GM04503 (cell line): ENCODE data around the gene DSG3.
"Not testable (repeated sequence)": the region's sequence is repeated elsewhere in the genome, so short reads cannot be mapped to it uniquely, and the experiment has no call there.

Source experiments
- DNase-seq: peaks from one replicate; pipeline ENCODE4 v3.0.0-alpha.2; 2012; ENCODE audit warnings: low read depth

The DSG3 gene

DNA sequence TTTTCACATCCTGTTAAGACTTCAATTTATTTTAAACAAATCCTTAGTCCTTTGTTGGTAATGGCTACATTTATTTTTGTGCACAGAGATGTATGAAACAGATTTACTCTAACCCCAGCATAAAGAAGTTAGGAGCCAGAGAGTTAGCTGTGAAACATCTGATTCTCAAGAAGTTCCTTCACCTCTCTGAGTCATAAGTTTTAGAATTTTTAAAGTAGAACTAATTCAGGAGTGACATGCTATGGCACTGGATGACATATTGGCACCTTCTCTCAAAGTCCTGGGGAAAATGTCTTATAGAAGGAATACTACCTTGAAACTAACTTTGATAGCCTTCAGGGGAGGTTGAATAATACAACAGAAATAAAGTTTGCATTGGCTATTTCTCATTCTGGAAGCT lies 44.0 kb downstream of the DSG3 start:
- DNase-seq, result no peak

DNA sequence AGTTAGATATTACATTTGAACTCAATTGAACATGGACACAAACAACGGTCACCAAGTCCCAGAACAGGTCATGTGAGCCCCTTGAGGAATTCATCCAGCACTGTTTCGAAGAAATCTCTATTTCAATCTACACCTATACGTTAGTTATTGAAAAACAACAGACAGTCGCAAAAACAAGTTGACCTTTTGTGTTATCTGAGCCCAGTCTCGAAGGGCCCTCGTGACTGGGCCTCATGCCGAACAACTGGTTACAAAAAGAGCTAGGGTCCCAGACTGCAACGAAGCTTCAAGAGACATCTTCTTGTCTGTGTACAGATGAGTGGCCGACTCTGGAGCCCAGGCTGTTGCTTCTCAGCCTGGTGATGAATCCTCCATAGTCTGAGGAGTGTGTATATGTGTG lies 45.1 kb downstream of the DSG3 start:
- DNase-seq, result no peak

DNA sequence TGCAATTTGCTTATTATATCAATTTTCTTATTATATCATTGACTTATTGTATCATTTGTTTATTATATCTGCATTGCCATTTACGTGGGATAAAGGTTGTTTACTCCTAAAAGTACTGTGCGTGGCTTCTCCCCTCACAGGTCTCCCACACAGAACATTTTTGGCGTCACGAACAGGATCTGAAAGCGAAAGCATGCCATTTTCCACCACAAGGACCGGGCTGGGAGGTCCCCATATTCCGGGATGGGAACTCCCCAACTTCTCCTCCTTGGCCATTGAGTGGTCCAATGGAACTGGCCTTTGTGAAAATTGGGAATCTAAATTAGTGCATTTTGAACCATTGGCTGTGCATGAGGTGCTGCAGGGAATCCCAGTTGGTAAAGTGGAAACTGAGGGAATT lies 45.6 kb downstream of the DSG3 start:
- no peak for DNase-seq

DNA sequence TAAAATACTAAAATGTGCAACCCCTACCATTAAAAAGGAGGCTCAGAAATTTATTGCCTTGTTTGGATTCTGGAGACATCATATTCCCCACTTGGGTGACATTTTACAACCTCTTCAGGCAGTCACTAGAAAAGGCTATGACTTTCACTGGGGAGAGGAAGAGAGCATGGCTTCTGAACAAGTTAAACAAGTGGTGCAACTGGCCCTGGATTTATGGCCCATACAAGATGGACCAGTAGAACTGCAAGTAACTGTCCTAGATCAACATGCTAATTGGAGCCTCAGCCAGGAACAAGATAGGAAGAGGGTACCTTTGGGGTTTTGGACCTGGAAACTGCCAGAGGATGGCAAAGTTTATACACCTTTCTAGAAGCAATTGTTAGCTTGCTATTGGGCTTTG lies 46.4 kb downstream of the DSG3 start:
- no peak for DNase-seq

DNA sequence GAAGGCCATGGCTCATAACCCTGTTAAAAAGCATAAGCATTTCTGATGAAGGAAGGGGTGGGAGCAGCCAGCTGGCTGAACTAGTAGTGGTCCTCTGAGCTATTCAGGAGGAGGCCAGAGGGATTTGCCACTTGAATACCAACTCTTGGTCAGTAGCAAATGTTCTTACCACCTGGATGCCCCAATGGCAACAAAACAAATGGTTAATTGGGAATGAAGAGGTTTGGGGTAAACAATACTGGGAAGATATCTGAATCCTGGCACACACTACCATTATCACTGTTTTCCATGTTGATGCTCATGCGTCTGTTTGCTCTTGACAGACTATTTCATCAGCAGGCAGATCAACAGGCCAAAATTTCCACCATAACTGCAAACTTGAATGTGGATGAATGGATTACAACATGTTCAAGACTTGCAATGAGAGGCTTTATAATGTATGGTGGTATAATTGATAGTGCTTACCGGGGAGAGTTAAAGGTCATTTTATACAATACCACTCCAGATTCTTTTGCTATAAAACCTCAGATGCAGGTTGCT lies 47.2 kb downstream of the DSG3 start:
- not testable (repeated sequence) for DNase-seq

DNA sequence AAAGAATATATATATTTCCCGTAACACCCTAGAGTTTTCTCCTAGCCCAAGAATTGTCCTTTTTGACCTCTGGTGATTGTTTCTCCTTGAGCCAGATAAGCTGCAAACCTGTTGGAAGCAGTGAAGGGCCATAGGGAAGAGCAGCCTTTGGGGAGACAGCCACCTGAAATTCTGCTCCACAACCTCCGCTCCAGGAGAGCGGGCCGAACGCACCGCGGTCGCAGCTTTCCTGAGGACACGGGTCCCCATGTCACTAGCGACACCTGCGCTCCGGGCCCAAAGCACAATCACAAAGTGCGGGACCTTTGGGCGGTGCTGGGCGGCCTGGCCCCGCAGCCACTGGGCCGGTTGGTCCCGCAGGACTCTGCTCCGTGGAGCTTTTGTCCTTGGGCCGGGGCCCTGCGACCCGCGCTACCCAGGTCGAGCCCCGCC lies 49.9 kb downstream of the DSG3 start:
- DNase-seq, result no peak

DNA sequence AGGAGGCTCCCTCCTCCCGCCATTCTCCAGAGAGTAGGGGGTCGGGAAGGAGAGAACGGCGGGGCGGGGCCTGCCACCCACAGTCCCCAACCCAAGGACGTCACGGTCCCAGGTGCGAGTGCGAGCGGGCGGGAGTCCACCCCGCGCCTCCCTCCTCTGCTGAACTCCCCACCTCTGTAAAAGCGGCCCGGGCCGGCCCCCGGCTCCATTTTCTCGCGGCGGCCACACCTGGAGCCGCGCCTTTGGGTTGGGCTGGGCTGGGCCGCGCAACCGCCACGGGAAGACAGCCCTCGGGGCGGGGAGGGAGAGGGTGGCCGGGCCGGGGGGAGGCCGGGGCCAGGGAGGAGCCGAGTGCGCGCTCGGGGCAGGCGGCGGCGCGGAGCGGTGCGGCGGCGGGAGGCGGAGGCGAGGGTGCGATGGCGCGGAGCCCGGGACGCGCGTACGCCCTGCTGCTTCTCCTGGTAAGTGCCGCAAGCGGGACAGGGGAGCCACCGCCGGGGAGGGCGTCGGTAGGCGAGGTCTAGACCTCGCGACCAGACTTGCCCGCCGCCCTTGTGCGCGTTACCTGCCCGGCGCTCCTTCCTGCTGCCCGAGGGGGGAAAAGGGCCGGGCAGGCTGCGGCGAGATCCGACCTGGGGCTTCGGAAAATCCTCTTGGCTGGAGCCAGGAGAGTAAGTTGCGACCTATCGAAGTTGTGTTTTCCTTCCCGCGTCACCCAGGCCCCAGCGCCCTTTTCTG lies 50.5 kb downstream of the DSG3 start, which contains the start of gene DSG2:
TSS of gene DSG2 (plus strand) at position 342 of the 738 bp plus-strand sequence. CDS start at position 417, 75 bp downstream.
- DNase-seq, result no peak

DNA sequence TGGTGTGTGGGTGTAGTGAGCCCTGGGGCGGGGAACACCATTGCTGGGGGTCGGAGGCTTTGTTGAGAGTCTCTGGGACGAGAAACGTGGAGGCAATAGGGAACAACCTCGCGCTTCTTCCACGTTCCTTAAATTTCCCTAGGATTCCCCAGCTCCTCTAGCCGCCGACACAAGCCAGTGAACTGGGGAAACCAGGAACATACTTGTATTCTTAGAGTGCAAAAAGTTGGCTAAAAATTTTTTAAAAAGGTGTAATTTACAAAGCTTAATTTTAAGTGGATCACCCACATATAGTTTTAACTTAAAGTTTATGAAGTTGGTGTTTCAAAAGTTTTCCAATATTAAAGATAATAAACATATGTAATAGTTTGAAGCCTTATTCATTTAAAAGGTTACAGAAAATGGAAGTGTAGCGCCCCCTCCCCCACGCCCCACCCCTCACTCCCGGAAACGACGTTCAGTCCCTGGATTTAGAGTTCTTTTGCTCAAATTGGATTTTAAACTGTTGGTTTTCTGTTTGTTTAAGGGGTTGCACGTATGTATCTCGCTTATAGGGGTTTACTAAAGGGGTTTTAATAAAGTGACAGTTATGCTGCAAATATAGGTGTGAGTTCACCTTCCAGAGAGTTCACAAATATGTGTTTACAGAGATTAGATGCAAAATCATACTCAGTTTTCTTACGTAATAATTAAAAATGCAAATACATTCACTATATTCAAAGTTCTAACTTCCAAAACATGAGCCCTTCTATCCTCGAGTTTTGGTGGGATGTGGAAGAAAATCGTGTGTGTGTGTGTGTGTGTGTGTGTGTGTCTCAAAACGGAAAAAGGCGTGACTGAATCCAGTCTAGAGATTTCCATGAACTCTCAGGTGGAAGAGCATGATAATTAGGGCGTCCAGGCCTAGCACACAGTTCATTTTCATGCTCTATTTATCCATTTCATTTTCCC lies 51.3 kb downstream of the DSG3 start:
- DNase-seq, result no peak

DNA sequence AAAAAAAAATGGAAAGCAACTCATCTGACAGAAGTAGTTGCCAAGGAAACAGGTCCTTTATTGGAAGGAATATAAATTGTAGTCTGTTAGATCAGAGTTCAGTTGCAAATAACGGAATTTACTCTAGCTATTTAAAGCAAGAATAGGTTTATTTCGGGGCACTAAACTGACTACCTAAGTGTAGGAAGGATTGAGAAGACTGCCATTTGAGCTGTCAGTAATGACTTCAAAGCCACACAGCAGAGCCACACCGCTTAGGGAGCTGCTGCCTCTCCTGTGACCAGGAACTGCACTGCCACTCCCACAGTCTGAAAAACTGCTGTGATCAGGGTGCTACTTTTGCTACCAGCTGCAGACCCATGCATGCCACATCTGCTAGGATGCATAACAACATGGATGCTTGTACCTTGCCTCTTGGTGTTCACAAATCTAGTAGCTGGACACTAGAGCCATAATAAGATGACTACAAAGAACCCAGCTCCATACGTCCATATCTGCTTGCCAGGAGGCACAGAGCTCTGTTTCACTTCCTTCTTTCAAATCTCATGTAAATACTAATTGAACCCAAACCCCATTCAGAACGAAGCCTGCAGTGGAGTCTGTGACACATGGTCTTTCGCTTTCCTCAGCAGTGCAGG lies 52.6 kb downstream of the DSG3 start:
- no peak for DNase-seq

DNA sequence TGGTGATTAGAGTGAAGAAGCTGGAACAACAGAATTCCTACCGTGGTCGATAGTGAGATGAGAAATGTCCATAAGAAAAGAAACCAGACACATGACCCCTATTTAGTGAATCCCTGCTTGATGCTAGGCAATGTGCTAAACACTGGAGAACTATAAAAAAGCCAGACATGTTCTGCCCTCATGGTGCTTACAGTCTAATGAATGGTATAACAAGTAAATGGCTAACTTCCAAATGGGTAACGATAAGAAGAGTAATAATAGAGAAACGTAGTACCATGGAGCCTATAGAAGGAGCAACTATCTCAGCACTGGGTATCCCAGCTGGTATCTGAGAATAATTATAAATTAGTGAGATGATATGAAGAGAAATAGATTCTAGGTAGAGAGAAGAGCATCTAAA lies 55.5 kb downstream of the DSG3 start:
- DNase-seq, result no peak

DNA sequence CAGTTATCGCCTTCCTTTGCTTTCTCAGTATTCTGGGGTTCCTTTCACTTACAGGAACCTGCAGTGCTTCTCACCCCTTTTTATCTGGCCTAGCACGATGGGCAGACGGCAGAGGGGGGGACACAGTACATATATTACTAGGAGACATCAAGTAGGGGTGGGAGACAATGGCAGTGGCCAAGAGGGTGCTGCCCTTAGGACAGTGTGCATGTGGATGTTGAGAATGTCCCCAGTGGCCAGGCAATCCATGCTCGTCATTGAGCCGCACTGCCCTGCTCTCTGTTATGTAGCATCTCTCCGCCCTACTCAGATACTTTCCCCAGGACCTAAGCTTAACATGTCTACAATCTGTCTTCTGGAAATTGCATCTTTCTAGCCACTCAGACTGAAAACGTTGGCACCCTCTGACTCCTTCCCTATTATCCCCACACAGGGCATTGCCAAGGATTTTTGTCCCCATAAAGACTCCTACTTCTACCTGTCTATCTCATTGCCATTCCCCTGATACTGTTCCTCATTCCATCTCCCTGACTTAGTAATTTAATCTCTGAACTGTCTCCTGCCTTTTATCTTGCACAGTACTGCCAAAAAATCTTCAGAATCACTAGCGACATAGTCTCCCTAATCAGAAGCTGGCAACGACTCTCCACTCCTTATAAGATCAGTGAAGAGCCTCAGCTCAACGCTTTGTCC lies 57.1 kb downstream of the DSG3 start:
- no peak for DNase-seq

DNA sequence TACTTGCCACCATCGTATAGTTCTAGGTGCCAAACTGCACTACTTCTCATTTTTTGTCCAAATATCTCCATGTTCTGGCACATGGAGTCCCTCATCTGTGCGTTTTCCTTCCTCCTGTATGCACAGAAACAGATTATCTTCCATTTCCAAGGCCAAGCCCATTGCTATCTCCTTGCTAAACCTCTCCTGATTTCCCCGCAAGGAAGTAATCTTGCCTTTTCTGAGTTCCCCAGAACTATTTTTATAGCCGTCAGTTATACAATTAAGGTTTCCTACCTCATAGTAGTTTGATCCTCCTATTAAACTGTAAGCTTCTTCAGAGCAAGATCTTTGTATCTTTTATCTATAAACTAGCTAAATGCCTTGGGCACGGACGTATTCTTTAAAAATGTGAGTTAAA lies 57.6 kb downstream of the DSG3 start:
- no peak for DNase-seq

DNA sequence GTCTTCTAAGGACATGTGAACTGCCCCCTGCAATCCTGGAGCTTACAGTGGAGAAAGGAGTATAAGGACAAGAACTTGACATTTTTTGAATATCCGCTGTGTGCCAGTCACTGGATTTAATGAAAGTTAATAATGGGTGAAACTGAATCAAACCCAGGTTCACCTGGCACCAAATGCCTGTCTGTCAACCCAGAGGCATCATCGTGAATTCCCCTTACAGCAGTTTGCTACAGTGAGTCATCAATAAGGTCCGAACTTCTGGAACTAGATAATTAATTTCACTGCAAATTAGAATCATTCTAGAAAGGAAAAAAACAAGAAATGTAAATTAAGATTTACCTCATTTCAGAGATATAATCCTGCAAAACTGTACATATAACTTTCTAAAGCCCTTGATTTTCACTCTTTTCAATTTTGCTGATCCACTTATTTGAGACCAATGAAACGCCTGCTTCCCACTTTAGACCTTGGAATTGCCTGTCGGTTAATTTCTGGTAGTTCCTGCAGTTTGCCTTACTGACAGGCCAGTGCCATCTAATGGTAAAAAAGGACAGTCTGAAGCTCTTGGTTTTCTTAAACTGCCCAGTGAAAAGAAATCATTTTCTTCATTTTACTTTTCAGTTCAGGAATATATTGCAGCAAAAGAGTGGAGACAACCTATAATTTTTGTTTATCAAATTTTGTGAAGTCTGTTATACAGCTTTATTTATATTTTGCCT lies 58.6 kb downstream of the DSG3 start:
- DNase-seq, result no peak

DNA sequence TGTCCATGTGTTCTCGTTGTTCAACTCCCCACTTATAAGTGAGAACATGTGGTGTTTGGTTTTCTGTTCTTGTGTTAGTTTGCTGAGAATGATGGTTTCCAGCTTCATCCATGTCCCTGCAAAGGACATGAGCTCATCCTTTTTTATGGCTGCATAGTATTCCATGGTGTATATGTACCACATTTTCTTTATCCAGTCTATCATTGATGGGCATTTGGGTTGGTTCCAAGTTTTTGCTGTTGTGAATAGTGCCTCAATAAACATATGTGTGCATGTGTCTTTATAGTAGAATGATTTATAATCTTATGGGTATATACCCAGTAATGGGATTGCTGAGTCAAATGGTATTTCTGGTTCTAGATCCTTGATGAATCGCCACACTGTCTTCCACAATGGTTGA lies 59.6 kb downstream of the DSG3 start:
- not testable (repeated sequence) for DNase-seq

DNA sequence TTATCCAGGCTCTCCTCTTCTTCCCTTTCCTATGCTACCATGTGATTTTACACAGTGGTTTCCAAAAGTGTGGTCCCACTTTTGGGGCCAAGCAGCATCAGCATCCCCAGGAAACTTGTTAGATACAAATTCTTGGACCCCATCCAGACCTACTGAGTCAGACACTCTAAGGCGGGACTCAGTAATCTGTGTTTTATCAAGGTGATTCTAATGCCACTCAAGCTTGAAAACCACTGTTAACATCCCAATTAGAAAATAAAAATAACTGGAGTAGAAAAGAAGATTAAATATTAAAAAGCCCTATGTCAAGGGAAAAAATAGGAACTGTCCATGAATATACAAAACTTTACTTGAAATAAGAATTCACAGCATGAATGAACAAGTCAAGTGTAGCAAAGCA lies 61.2 kb downstream of the DSG3 start:
- DNase-seq, result no peak

DNA sequence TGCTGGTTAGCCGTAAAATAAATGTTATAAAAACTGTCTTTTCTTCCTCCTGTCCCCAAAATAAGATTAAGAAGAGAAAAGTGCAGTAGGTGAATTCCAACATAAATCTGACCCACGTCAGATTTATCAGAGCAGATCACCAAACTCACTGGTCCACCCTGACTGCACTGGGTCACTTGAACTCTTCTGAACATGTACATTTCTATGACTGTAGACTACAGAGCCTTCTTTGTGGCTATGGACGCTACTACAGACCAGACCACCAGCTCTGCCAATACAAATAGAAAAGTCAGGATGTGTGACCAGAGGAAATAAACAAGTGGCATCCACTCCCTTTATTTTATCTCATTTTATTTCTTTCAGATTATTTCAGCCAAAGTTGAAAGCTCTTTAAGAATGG lies 62.0 kb downstream of the DSG3 start:
- no peak for DNase-seq

DNA sequence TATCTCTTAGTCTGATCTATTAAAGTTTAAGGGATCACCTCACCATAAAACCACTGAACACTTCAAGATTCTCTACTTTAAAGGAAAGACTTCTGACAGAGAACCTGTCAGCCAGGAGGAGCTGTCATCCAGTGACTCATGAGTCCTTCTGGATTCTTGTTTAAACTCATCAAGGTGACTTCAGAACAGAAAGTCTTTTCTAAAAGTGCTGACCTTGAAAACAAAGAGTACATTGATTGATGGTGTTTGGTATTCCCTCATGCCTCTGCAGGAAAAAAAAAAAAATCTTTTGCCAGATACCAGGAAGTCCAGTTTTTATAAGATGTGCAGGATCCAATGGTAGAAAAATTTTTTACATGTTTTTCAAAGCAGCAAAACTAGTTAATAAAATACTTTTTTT lies 62.8 kb downstream of the DSG3 start:
- DNase-seq, result no peak

DNA sequence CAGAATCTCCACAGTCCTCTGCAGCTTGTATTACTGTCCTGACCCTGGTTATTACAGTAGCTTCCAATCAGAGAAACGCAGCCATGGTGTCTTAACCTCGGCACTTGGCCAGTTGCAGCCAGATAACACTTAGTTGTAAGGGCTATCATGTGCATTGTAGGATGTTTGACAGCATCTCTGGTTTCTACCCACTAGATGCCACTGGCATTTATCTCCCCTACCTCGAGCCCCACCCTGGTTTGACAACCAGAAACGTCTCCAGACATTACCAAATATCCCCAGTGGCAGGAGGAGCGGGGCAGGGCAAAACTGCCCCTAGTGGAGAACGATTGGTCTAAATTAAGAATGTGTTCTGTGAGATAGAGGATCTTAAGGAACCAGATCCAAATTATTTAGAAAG lies 63.6 kb downstream of the DSG3 start:
- DNase-seq, result no peak

DNA sequence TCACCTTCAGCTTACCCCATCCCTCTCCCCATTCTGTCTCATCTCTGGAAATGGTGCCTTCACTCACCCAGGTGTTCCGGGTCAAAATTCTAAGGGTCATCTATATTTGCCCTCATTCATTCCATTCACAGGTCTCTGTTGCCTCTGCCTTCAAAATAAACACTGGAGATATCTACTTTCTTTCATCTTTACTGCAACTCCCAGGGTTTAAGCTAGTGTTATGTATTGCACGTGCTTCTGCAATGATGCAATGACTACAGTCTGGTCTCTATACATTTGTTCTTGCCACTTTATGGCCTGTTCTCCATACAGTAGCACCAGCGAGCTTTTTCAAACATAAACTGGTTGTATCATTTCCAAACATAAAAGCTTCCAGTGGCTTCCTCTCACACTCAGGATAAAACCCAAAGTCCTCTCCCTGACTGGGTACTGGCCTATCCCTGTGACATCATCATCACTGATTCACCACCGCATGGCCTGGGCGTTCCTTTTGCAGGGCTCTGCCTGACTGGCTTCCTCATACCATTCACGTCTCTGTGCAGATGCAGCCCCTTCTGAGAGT lies 64.7 kb downstream of the DSG3 start:
- no peak for DNase-seq

DNA sequence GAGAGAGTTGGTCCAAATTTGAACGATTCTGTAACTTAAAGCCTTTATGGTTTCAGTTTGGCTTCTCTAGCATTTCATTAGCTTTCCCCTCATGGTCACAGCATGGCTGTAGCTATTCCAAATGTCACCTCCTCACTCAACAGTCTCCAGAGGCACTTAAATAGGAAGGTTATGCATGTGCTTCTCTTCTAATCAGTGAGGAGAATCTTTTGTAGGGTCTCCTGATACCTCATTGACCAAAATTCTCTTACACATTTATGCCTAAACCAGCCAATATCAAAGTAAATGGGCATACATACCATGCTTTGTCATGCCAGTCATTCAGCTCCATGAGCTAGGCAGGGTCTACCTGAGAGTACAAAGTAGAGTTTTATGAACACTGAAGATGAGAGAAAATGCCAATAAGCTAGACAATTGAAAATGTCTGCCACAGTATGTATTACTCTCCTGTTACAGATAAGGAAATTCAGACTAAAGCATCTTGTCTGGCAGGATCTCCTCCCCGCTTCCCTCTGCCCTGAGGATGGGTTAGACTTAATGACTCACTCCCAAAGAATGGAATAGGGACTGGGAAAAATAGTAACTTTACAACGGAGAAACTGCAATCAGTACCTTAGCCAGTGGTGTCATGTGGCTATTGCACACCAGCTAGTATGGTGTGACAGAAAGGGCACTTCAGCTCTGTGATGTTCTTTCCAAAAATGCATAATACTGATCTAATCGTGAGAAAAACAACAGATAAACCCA lies 65.8 kb downstream of the DSG3 start:
- DNase-seq, result peak; percentile 3
